ENCODE data around the gene PPARA.

The PPARA gene

DNA sequence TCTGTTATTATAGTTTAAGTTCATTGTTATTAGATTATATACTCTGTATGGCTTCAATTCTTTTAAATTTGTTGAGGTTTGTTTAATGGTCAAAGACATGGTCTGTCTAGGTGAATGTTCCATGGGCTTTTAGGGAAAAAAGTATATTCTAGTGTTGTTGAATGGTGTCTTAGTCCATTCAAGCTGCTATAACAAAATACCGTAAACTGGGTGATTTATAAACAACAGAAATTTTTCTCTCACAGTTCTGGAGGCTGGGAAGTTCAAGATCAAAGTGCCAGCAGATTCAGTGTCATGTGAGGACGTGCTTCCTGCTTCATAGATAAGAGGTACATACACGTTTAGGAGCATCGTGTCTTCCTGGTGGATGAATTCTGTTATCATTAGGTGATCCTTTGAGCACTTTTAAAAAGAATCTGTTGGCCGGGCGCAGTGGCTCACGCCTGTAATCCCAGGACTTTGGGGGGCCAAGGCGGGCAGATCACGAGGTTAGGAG lies 26.2 kb downstream of the PPARA start:
- DNase-seq (ENCODE audit: low spot score): no peak
- in situ Hi-C loops (cut with MboI; ENCODE audit: low pct_unique_long_range_greater_than_20kb, low sequenced_read_pairs, unreplicated experiment): no loop called here
- TF ChIP-seq, protein P1, sequence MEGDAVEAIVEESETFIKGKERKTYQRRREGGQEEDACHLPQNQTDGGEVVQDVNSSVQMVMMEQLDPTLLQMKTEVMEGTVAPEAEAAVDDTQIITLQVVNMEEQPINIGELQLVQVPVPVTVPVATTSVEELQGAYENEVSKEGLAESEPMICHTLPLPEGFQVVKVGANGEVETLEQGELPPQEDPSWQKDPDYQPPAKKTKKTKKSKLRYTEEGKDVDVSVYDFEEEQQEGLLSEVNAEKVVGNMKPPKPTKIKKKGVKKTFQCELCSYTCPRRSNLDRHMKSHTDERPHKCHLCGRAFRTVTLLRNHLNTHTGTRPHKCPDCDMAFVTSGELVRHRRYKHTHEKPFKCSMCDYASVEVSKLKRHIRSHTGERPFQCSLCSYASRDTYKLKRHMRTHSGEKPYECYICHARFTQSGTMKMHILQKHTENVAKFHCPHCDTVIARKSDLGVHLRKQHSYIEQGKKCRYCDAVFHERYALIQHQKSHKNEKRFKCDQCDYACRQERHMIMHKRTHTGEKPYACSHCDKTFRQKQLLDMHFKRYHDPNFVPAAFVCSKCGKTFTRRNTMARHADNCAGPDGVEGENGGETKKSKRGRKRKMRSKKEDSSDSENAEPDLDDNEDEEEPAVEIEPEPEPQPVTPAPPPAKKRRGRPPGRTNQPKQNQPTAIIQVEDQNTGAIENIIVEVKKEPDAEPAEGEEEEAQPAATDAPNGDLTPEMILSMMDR (IDR thresholded peaks at IDR 0.05; ENCODE audit: extremely low read depth, insufficient read depth, missing control alignments): no peak

DNA sequence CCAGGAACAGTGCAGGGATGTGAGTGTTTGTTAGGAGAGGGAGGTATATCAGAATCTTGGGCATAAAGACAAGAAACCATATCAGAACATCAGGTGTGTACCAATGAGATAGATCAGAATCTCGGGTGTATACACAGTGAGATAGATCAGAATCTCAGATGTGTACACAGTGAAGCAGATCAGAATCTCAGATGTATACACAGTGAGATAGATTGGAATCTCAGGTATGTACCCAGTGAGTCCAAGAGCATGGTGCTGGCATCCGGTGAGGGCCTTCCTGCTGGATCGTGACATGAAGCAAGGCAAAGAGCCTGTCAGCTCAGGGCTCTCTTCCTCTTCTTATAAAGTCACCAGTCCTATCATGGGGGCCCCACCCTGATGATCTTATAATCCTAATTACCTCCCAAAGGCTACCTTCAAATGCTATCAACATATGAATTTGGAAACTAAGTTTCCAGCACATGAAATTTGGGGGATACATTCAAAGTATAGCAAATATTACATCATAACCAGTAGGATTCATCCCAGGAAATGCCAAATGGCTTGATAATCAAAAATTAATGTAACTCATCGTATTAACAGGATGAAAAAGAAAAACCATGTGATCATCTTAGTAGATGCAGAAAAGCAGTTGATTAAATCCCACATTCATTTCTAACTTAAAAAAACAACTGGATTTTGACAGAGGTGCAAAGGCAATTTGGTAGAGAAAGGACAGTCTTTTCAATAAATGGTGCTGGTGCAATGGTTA lies 28.6 kb downstream of the PPARA start:
- TF ChIP-seq, protein P1 (IDR thresholded peaks at IDR 0.05; ENCODE audit: extremely low read depth, insufficient read depth, missing control alignments): no peak
- no peak for DNase-seq (ENCODE audit: low spot score)
- in situ Hi-C loops (cut with MboI; ENCODE audit: low pct_unique_long_range_greater_than_20kb, low sequenced_read_pairs, unreplicated experiment): no loop called here

DNA sequence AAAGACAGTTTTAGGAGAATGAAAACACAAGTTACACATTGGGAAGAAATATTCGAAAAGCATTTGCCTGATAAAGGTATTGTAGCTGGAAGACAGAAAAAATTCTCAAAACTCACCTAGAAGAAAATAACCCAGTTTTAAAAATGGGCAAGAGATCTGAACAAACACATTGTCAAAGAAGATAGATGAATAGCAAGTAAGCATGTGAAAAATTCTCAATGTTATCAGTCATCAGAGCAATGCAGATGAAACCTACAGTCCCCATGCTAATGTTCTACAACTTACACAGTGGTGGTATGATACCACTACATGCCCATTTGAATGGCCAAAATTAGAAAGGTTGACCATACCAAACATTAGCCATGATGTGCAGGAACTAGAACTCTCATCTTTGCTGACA lies 29.4 kb downstream of the PPARA start:
- no peak for DNase-seq (ENCODE audit: low spot score)
- in situ Hi-C loops (cut with MboI; ENCODE audit: low pct_unique_long_range_greater_than_20kb, low sequenced_read_pairs, unreplicated experiment): no loop called here
- TF ChIP-seq, protein P1 (IDR thresholded peaks at IDR 0.05; ENCODE audit: extremely low read depth, insufficient read depth, missing control alignments): no peak

DNA sequence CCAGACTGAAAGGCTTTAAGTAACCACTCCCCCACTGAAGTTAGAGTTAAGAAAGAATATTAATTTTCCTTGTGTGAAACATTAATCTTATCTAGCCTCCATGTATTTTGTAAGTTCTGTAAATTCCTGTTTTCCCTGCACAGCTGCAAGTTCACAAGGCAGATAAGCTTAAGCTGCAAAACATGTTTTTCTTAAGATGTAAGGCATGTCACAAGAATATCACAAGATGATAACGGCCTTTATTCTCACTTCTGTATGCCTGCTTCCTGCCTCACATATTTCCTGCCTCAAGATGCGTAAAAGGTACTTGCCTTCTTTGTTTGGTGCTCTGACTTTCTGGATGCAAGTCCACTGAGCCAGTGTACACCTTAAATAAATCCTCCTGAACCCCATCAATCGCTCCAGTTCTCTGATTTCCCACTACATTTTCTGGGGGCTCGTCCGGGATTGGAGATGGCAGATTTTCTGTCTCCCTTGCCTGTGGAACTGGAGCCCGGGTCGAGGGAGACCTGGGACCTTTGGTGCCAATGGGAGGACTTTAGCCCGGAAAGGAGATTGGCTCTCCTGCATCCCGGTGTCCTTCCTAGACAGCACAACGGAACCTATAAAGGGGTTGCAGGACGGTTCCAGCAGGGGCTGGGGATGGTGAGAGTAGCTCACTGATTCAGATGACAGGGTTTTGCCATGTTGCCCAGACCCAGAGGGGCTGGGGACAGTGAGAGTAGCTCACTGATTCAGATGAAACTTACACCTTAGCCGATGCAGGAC lies 30.2 kb downstream of the PPARA start:
- DNase-seq (ENCODE audit: low spot score): no peak
- in situ Hi-C loops (cut with MboI; ENCODE audit: low pct_unique_long_range_greater_than_20kb, low sequenced_read_pairs, unreplicated experiment): no loop called here
- TF ChIP-seq, protein P1 (IDR thresholded peaks at IDR 0.05; ENCODE audit: extremely low read depth, insufficient read depth, missing control alignments): no peak

DNA sequence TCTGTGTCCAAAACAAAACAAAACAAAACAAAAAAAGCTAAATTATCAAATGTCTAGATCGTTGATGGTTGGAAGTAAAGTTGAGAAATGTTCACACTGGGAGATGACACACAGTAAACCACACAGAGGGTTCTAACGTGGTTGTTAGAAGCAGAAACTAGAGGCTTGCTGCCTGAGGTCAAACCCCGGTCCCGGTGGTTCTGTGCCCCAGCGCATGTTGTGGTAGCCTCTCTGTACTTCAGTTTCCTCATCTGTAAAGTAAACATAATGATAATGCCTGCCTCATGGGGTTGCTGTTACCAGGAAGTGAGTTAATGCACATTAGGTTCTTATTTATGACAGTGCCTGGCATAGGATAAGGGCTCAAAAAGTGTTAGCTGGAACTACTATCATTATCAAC lies 33.4 kb downstream of the PPARA start:
- in situ Hi-C loops (cut with MboI; ENCODE audit: low pct_unique_long_range_greater_than_20kb, low sequenced_read_pairs, unreplicated experiment): no loop called here
- TF ChIP-seq, protein P1 (IDR thresholded peaks at IDR 0.05; ENCODE audit: extremely low read depth, insufficient read depth, missing control alignments): no peak

DNA sequence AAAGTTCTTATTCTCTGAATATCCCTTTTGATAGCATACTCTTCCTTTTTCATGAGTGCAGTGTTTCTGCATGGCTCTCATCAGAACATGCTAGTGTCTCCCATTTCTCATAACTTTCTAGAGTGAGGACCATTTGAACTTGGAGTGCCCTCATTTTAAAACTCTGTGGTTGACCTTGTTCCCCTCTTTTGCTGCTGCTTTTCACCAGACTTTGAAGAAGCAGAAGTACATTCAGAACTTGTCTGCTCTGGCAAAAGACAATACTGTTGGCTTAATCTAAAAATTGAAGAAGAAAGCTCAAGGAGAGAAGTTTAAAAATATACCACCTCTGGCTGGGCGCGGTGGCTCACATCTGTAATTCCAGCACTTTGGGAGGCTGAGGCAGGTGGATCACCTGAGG lies 35.0 kb downstream of the PPARA start:
- in situ Hi-C loops (cut with MboI; ENCODE audit: low pct_unique_long_range_greater_than_20kb, low sequenced_read_pairs, unreplicated experiment): no loop called here
- no peak for DNase-seq (ENCODE audit: low spot score)
- TF ChIP-seq, protein P1 (IDR thresholded peaks at IDR 0.05; ENCODE audit: extremely low read depth, insufficient read depth, missing control alignments): no peak

More for the DNA sequence above, 33.4 kb downstream of the PPARA start:
- no peak for DNase-seq (ENCODE audit: low spot score)

Measured in GM13977 (cell line).